Measurements from ENCODE around the gene ELF5.

ELF5 gene

GRCh38 chr11:34451053-34451452, 62.5 kb downstream of the ELF5 start:
- no peak for DNase-seq (ENCODE audit: low read depth)

- no peak for DNase-seq (ENCODE audit: low read depth)
These were observed 64.6 kb downstream of the ELF5 start for GRCh38 chr11:34449013-34449412.

- DNase-seq (ENCODE audit: low read depth), result no peak
These were observed 65.2 kb downstream of the ELF5 start for GRCh38 chr11:34448223-34448994.

GRCh38 chr11:34447044-34447443, 66.5 kb downstream of the ELF5 start:
- DNase-seq (ENCODE audit: low read depth), result no peak

- DNase-seq (ENCODE audit: low read depth), result no peak
These were observed 67.2 kb downstream of the ELF5 start for GRCh38 chr11:34446386-34446785.

- no peak for DNase-seq (ENCODE audit: low read depth)
These were observed 67.6 kb downstream of the ELF5 start for GRCh38 chr11:34445956-34446355.

GRCh38 chr11:34444428-34444827, 69.2 kb downstream of the ELF5 start:
- DNase-seq (ENCODE audit: low read depth), result no peak

- no peak for DNase-seq (ENCODE audit: low read depth)
These were observed 70.5 kb downstream of the ELF5 start for GRCh38 chr11:34443136-34443535.

- DNase-seq (ENCODE audit: low read depth), result no peak
These were observed 71.8 kb downstream of the ELF5 start for GRCh38 chr11:34441814-34442213.

GRCh38 chr11:34439610-34440198, 73.9 kb downstream of the ELF5 start:
- no peak for DNase-seq (ENCODE audit: low read depth)

GRCh38 chr11:34438529-34439507, 74.8 kb downstream of the ELF5 start, which contains the start of gene CAT:
Gene CAT, plus strand, starts transcription at chr11:34438934. Its CDS starts 80 bp downstream, at chr11:34439014.
- DNase-seq (ENCODE audit: low read depth), result peak; percentile 96

- no peak for DNase-seq (ENCODE audit: low read depth)
These were observed 76.1 kb downstream of the ELF5 start for GRCh38 chr11:34437224-34438125.

GRCh38 chr11:34433899-34434298, 79.7 kb downstream of the ELF5 start:
- DNase-seq (ENCODE audit: low read depth), result no peak

- no peak for DNase-seq (ENCODE audit: low read depth)
These were observed 80.8 kb downstream of the ELF5 start for GRCh38 chr11:34432822-34433221.

GRCh38 chr11:34431979-34432378, 81.6 kb downstream of the ELF5 start:
- DNase-seq (ENCODE audit: low read depth), result no peak

All from activated T-helper 9 cell treated with anti-CD3 and anti-CD28 coated beads, Interleukin-2, amount 50 U/mL, for 16 hours (primary cell).